Liver (tissue), 9 donors: ENCODE results near the gene CCND3. TPM values are rescaled to one million over a fixed set of nuclear protein-coding genes. Genes with fewer than 3 reads are reported as not detected.

ENCODE experiments used
- DNase-seq: peaks from one replicate; pipeline ENCODE4 v3.0.0-alpha.2; 2017; ENCODE audit warnings: low spot score
- H3K27ac ChIP-seq, 2 donors: one replicate each; pipeline ENCODE4 v1.7.0; 2013; ENCODE audit warnings: inconsistent platforms in 2 of 2, low read length in 2 of 2, control low read depth in 1 of 2, low read depth in 1 of 2, mild to moderate bottlenecking in 1 of 2
- H3K27me3 ChIP-seq, 4 donors: one replicate each; pipeline versions ENCODE4 v1.6.1 to v1.7.0; 2013; ENCODE audit warnings: low read length in 3 of 4, inconsistent platforms in 1 of 4, mild to moderate bottlenecking in 1 of 4, moderate library complexity in 1 of 4; ENCODE audit not compliant: control insufficient read depth in 4 of 4, insufficient read depth in 4 of 4
- H3K36me3 ChIP-seq, 4 donors: one replicate each; pipeline versions ENCODE4 v1.6.1 to v1.7.0; 2013; ENCODE audit warnings: low read length in 3 of 4, mild to moderate bottlenecking in 3 of 4, low read depth in 1 of 4, moderate library complexity in 1 of 4; ENCODE audit not compliant: control insufficient read depth in 4 of 4, insufficient read depth in 3 of 4
- H3K4me1 ChIP-seq, 4 donors: one replicate each; pipeline versions ENCODE4 v1.6.1 to v1.7.0; 2013; ENCODE audit warnings: low read length in 3 of 4, mild to moderate bottlenecking in 3 of 4, moderate library complexity in 1 of 4; ENCODE audit not compliant: control insufficient read depth in 4 of 4, insufficient read depth in 4 of 4
- H3K4me3 ChIP-seq, 3 donors: one replicate each; pipeline versions ENCODE4 v1.6.1 to v1.7.0; 2013; ENCODE audit warnings: low read length in 3 of 3, control low read depth in 1 of 3, low read depth in 1 of 3, mild to moderate bottlenecking in 1 of 3
- H3K9ac ChIP-seq, 2 donors: one replicate each; pipeline ENCODE4 v1.7.0; 2013; ENCODE audit warnings: low read length in 2 of 2, mild to moderate bottlenecking in 2 of 2, moderate library complexity in 2 of 2, control low read depth in 1 of 2, low read depth in 1 of 2
- H3K9me3 ChIP-seq, 4 donors: one replicate each; pipeline versions ENCODE4 v1.6.1 to v1.7.0; 2013; ENCODE audit warnings: low read length in 3 of 4; ENCODE audit not compliant: control insufficient read depth in 4 of 4
- ATF3 ChIP-seq: IDR thresholded peaks from 2 replicates; pipeline ENCODE4 v1.6.1; 2016; ENCODE audit warnings: antibody characterized with exemption
- CTCF ChIP-seq: fragments of 150-350 bp; IDR thresholded peaks from 2 replicates; pipeline ENCODE4 v1.5.1; 2017; ENCODE audit warnings: improper control_type of control experiment, low read depth, low read length; ENCODE audit not compliant: missing input control
- FOXA1 ChIP-seq: IDR thresholded peaks from 2 replicates; pipeline ENCODE4 v1.6.1; 2016; ENCODE audit warnings: antibody characterized with exemption
- FOXA2 ChIP-seq: IDR thresholded peaks from 2 replicates; pipeline ENCODE4 v1.6.1; 2016; ENCODE audit warnings: antibody characterized with exemption
- GABPA ChIP-seq, 2 donors: IDR thresholded peaks in 1 of 2; conservative IDR thresholded peaks in 1 of 2; 2 replicates each; pipeline ENCODE4 v1.6.1; 2016; ENCODE audit warnings: antibody characterized with exemption in 2 of 2, mild to moderate bottlenecking in 1 of 2, moderate library complexity in 1 of 2
- HNF4A ChIP-seq, 2 donors: conservative IDR thresholded peaks; 2 replicates each; pipeline ENCODE4 v1.6.1; 2016; ENCODE audit warnings: antibody characterized with exemption in 2 of 2, mild to moderate bottlenecking in 2 of 2
- HNF4G ChIP-seq: IDR thresholded peaks from 2 replicates; pipeline ENCODE4 v1.6.1; 2016; ENCODE audit warnings: antibody characterized with exemption
- JUND ChIP-seq, 2 donors: IDR thresholded peaks; 2 replicates each; pipeline ENCODE4 v1.6.1; 2016; ENCODE audit warnings: antibody characterized with exemption in 2 of 2
- MAX ChIP-seq: IDR thresholded peaks from 2 replicates; pipeline ENCODE4 v1.6.1; 2016; ENCODE audit warnings: antibody characterized with exemption
- RAD21 ChIP-seq, 2 donors: IDR thresholded peaks; 2 replicates each; pipeline ENCODE4 v1.6.1; 2016; ENCODE audit warnings: antibody characterized with exemption in 2 of 2, mild to moderate bottlenecking in 2 of 2
- REST ChIP-seq: IDR thresholded peaks from 2 replicates; pipeline ENCODE4 v1.6.1; 2016; ENCODE audit warnings: antibody characterized with exemption, mild to moderate bottlenecking
- SP1 ChIP-seq: IDR thresholded peaks from 2 replicates; pipeline ENCODE4 v1.6.1; 2018; ENCODE audit warnings: antibody characterized with exemption, mild to moderate bottlenecking
- TAF1 ChIP-seq: conservative IDR thresholded peaks from 2 replicates; pipeline ENCODE4 v1.6.1; 2016; ENCODE audit warnings: antibody characterized with exemption, mild to moderate bottlenecking
- YY1 ChIP-seq: IDR thresholded peaks from 2 replicates; pipeline ENCODE4 v1.6.1; 2016; ENCODE audit warnings: antibody characterized with exemption, mild to moderate bottlenecking
- ZBTB33 ChIP-seq: IDR thresholded peaks from 2 replicates; pipeline ENCODE4 v1.6.1; 2016; ENCODE audit warnings: antibody characterized with exemption
- WGBS: extraction: QIAGEN DNeasy Blood & Tissue Kit; methylation state at CpG from one replicate; pipeline ENCODE4 v1.1.7; 2013; 5-methylcytosine and 5-hydroxymethylcytosine counted together
- polyA plus RNA-seq, 2 donors: library from polyadenylated mRNA; stranded (reverse) in 1 of 2; unstranded in 1 of 2; fragments of 200-250 nt in 1 of 2; fragments of >200 nt in 1 of 2; fragmentation: Nextera tagmentation in 1 of 2; extraction: Ambion mirVana in 1 of 2; gene quantifications; one replicate each; pipeline versions ENCODE4 v1.2.1 to v1.2.3, GENCODE V29; 2013 to 2015
- total RNA-seq, 2 donors: library from RNA; depleted of rRNA; stranded (reverse); fragments of >200 nt; gene quantifications; one replicate each; pipeline ENCODE4 v1.2.3, GENCODE V29; 2014
- donor health status: healthy.
- donor health status: healthy.
- donor health status: healthy.
- donor health status: healthy.
- donor health status: healthy.

CCND3 gene
- total and polyA plus RNA-seq, 4 donors: 11.6 to 54.3 (median 23.2) TPM

GRCh38 chr6:41942067-41942851 is 651 bp upstream of the CCND3 start:
- Histone ChIP-seq H3K9ac (peak overlapping the region; percentile 37 to 51), H3K4me3 (peak overlapping the region; percentile 59 to 89 (median 62)), H3K27ac (peak overlapping the region; percentile 42 to 43), H3K27me3 (no peaks in the 10 kb centered on the region), H3K36me3 (no peaks in the 10 kb centered on the region), H3K4me1 (peaks cover 3 to 27% (median 14%) of the 10 kb centered on the region in 4 donors), H3K9me3 (no peaks in the 10 kb centered on the region)
- TF ChIP-seq GABPA (IDR thresholded peaks at IDR 0.05 in 1 of 2, conservative IDR thresholded peaks at IDR 0.05 in 1 of 2) (no peak), ZBTB33 (no peak), FOXA2 (no peak), MAX (no peak), JUND (IDR thresholded peaks at IDR 0.05) (no peak), RAD21 (IDR thresholded peaks at IDR 0.05) (no peak), HNF4G (no peak), FOXA1 (no peak), ATF3 (no peak), YY1 (no peak), SP1 (no peak), REST (no peak), CTCF (no peak), HNF4A (conservative IDR thresholded peaks at IDR 0.05) (no peak), TAF1 (no peak)
- no peak for DNase-seq
- 47% methylated on average over 20 of the region's 20 CpGs for WGBS
